Measurements from ENCODE around the gene FAM78A. TPM values are rescaled to one million over a fixed set of nuclear protein-coding genes. Genes with fewer than 3 reads are reported as not detected.

The FAM78A gene
- polyA plus RNA-seq, 1 donor from 2014 or later, result 0.47 TPM

GRCh38 chr9:131291795-131292315 lies 15.5 kb upstream of the FAM78A start:
- no peaks in the 10 kb centered on the region for H3F3A ChIP-seq (ENCODE audit: insufficient read depth, low read length, poor library complexity, severe bottlenecking)
- no peak overlapping the region for H3K4me3 ChIP-seq (ENCODE audit: low read length)
- no peak overlapping the region for H2AFZ ChIP-seq (ENCODE audit: low read depth, low read length)
- H3K9me3 ChIP-seq (ENCODE audit: low read length), result no peaks in the 10 kb centered on the region
- no peak for TF ChIP-seq CTCF (IDR thresholded peaks at IDR 0.05; ENCODE audit: poor library complexity, severe bottlenecking)
- TF ChIP-seq POLR2AphosphoS5 (IDR thresholded peaks at IDR 0.05), result no peak
- TF ChIP-seq EP300 (conservative IDR thresholded peaks at IDR 0.05; ENCODE audit: poor library complexity, severe bottlenecking), result no peak
- no peak for TF ChIP-seq REST (IDR thresholded peaks at IDR 0.05; ENCODE audit: borderline replicate concordance)
- TF ChIP-seq EZH2 (IDR thresholded peaks at IDR 0.05; ENCODE audit: borderline replicate concordance, insufficient read depth, low read length, poor library complexity, severe bottlenecking), result no peak
- TF ChIP-seq RAD21 (conservative IDR thresholded peaks at IDR 0.05), result no peak
- TF ChIP-seq MXI1 (conservative IDR thresholded peaks at IDR 0.05; ENCODE audit: poor library complexity, severe bottlenecking), result no peak
- TF ChIP-seq TAF1 (IDR thresholded peaks at IDR 0.05; ENCODE audit: low read depth), result no peak
- no peak for TF ChIP-seq SMC3 (conservative IDR thresholded peaks at IDR 0.05; ENCODE audit: poor library complexity)
- H4K20me1 ChIP-seq (ENCODE audit: insufficient read depth), result no peaks in the 10 kb centered on the region
- no peak overlapping the region for H3K9ac ChIP-seq (ENCODE audit: low read length)
- H3K79me2 ChIP-seq (replicated peaks; ENCODE audit: insufficient read depth, low read length), result no peaks in the 10 kb centered on the region
- no peak overlapping the region for H3K4me2 ChIP-seq (ENCODE audit: low read length)
- no peaks in the 10 kb centered on the region for H3K27me3 ChIP-seq (ENCODE audit: insufficient read depth, low read depth, low read length)
- no peaks in the 10 kb centered on the region for H3K36me3 ChIP-seq (ENCODE audit: insufficient read depth, low read length)
- H3K27ac ChIP-seq (ENCODE audit: low read length), result no peak overlapping the region
- H3K9me2 ChIP-seq (ENCODE audit: insufficient read depth, low read length), result no peaks in the 10 kb centered on the region

- no peaks in the 10 kb centered on the region for H3K79me2 ChIP-seq (replicated peaks; ENCODE audit: insufficient read depth, low read length)
- H3K27ac ChIP-seq (ENCODE audit: low read length), result no peak overlapping the region
- H3K9me3 ChIP-seq (ENCODE audit: low read length), result no peaks in the 10 kb centered on the region
- H3K27me3 ChIP-seq (ENCODE audit: insufficient read depth, low read depth, low read length), result no peaks in the 10 kb centered on the region
- H3K9ac ChIP-seq (ENCODE audit: low read length), result no peak overlapping the region
- H3K4me2 ChIP-seq (ENCODE audit: low read length), result no peak overlapping the region
- TF ChIP-seq SMC3 (conservative IDR thresholded peaks at IDR 0.05; ENCODE audit: poor library complexity), result no peak
- TF ChIP-seq EZH2 (IDR thresholded peaks at IDR 0.05; ENCODE audit: borderline replicate concordance, insufficient read depth, low read length, poor library complexity, severe bottlenecking), result no peak
- TF ChIP-seq CTCF (IDR thresholded peaks at IDR 0.05; ENCODE audit: poor library complexity, severe bottlenecking), result no peak
- TF ChIP-seq REST (IDR thresholded peaks at IDR 0.05; ENCODE audit: borderline replicate concordance), result no peak
- no peak for TF ChIP-seq MXI1 (conservative IDR thresholded peaks at IDR 0.05; ENCODE audit: poor library complexity, severe bottlenecking)
- TF ChIP-seq TAF1 (IDR thresholded peaks at IDR 0.05; ENCODE audit: low read depth), result no peak
- TF ChIP-seq EP300 (conservative IDR thresholded peaks at IDR 0.05; ENCODE audit: poor library complexity, severe bottlenecking), result no peak
- no peak overlapping the region for H2AFZ ChIP-seq (ENCODE audit: low read depth, low read length)
- no peak overlapping the region for H3K4me3 ChIP-seq (ENCODE audit: low read length)
- H3K36me3 ChIP-seq (ENCODE audit: insufficient read depth, low read length), result no peaks in the 10 kb centered on the region
- H3F3A ChIP-seq (ENCODE audit: insufficient read depth, low read length, poor library complexity, severe bottlenecking), result no peaks in the 10 kb centered on the region
- no peaks in the 10 kb centered on the region for H4K20me1 ChIP-seq (ENCODE audit: insufficient read depth)
- H3K9me2 ChIP-seq (ENCODE audit: insufficient read depth, low read length), result no peaks in the 10 kb centered on the region
Observed at GRCh38 chr9:131290767-131291370, 14.6 kb upstream of the FAM78A start.
